Stimulated activated CD8-positive, alpha-beta memory T cell treated with anti-CD3 and anti-CD28 coated beads, Interleukin-12 subunit alpha, Interleukin-12 subunit beta, amount 100 ng/mL, for 24 hours (primary cell): ENCODE data around the gene ADM2.
"Not testable (repeated sequence)": the region's sequence is repeated elsewhere in the genome, so short reads cannot be mapped to it uniquely, and the experiment has no call there.

ENCODE experiments used
- DNase-seq: peaks from one replicate; pipeline ENCODE4 v3.0.0-alpha.2; 2020; ENCODE audit errors: extremely low read depth

The ADM2 gene

GRCh38 chr22:50481440-50482106, at the start of gene ADM2:
Gene ADM2, plus strand, starts transcription at chr22:50481543. Its CDS starts 305 bp downstream, at chr22:50481848.
- peak; percentile 25 for DNase-seq

GRCh38 chr22:50432131-50432876, 49.0 kb upstream of the ADM2 start:
- DNase-seq = no peak

- not testable (repeated sequence) for DNase-seq
These were observed 48.3 kb upstream of the ADM2 start for GRCh38 chr22:50432877-50433510.

- DNase-seq = no peak
These were observed 46.5 kb upstream of the ADM2 start for GRCh38 chr22:50434849-50435248.

GRCh38 chr22:50435291-50436014, 45.9 kb upstream of the ADM2 start:
- DNase-seq = no peak

- DNase-seq = no peak
These were observed 45.1 kb upstream of the ADM2 start for GRCh38 chr22:50436015-50436830.

- no peak for DNase-seq
These were observed 44.5 kb upstream of the ADM2 start for GRCh38 chr22:50436841-50437341.

GRCh38 chr22:50437511-50438304, 43.6 kb upstream of the ADM2 start:
- DNase-seq = no peak

- DNase-seq = no peak
These were observed 42.8 kb upstream of the ADM2 start for GRCh38 chr22:50438305-50439275.

- DNase-seq = no peak
These were observed 42.0 kb upstream of the ADM2 start for GRCh38 chr22:50439314-50439870.

GRCh38 chr22:50439871-50440331, 41.4 kb upstream of the ADM2 start:
- DNase-seq = no peak

GRCh38 chr22:50440544-50441249, 40.6 kb upstream of the ADM2 start:
- no peak for DNase-seq

GRCh38 chr22:50441428-50441993, 39.8 kb upstream of the ADM2 start:
- DNase-seq = no peak

GRCh38 chr22:50443197-50443596, 38.1 kb upstream of the ADM2 start:
- no peak for DNase-seq

- DNase-seq = no peak
These were observed 37.3 kb upstream of the ADM2 start for GRCh38 chr22:50443801-50444625.

GRCh38 chr22:50444663-50445062, 36.7 kb upstream of the ADM2 start:
- no peak for DNase-seq
